ENCODE measurements around the gene CDYL2. TPM values are rescaled to one million over a fixed set of nuclear protein-coding genes. Genes with fewer than 3 reads are reported as not detected.
"Not testable (repeated sequence)": the region's sequence is repeated elsewhere in the genome, so short reads cannot be mapped to it uniquely, and the experiment has no call there.

CDYL2 gene
- polyA plus RNA-seq, 1 of the 3 experiments (the other 2 are of a cell fraction) = 0.03 TPM

DNA sequence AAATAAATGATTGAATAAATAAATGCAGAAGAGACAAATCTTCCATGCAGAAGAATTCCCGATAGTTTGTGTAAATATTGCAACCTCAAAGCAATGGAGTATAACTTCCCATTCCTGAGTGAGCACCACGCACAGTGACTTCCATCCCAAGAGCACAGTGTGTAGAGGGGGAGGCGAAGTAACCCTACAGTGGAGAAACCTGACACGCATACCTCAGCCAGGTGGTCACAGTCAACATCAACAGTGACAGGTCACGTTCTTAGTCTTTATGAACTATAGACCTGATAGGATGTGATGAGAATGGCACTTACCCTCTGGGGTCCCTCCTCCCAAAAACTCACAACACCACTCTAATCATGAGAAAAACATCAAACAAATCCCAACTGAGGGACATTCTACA is 152.0 kb downstream of the CDYL2 start:
- Histone ChIP-seq H3K4me2 (no peak overlapping the region), H3K9me3 (no peaks in the 10 kb centered on the region), H3K9ac (no peak overlapping the region), H3K4me1 (ENCODE audit: control insufficient read depth in 1 of 2, insufficient read depth in 2 of 2, low read depth in 1 of 2, low read length in 1 of 2) (no peaks in the 10 kb centered on the region), H3K27ac (ENCODE audit: low read depth in 2 of 2, low read length in 1 of 2) (no peak overlapping the region), H4K20me1 (ENCODE audit: insufficient read depth) (no peaks in the 10 kb centered on the region), H3K4me3 (ENCODE audit: low read depth in 2 of 2, low read length in 1 of 2) (no peak overlapping the region), H3K9me2 (no peaks in the 10 kb centered on the region), H3K79me2 (ENCODE audit: insufficient read depth) (no peaks in the 10 kb centered on the region), H3K27me3 (ENCODE audit: insufficient read depth) (no peaks in the 10 kb centered on the region), H2AFZ (ENCODE audit: low read depth) (no peak overlapping the region), H3F3A (replicated peaks; ENCODE audit: insufficient read depth) (no peaks in the 10 kb centered on the region), H3K36me3 (replicated peaks in 1 of 2; ENCODE audit: control insufficient read depth in 1 of 2, insufficient read depth in 2 of 2, low read length in 1 of 2) (no peaks in the 10 kb centered on the region)
- CTCF ChIA-PET = no interaction called here
- POLR2A ChIA-PET = no interaction called here
- WGBS (ENCODE audit: low lambda C conversion rate) = 34% methylated on average over 5 of the region's 5 CpGs
- DNase-seq = no peak
- TF ChIP-seq GABPA (IDR thresholded peaks at IDR 0.05; ENCODE audit: low read depth) = no peak
- no peak for TF ChIP-seq NRF1 (IDR thresholded peaks at IDR 0.05; ENCODE audit: low read depth, low read length)
- no peak for TF ChIP-seq RXRA (IDR thresholded peaks at IDR 0.05; ENCODE audit: borderline replicate concordance, low read depth)
- no peak for TF ChIP-seq ZBTB33 (IDR thresholded peaks at IDR 0.05; ENCODE audit: borderline replicate concordance, low read depth)
- no peak for TF ChIP-seq RAD21 (IDR thresholded peaks at IDR 0.05; ENCODE audit: low read length)
- TF ChIP-seq, protein P1, sequence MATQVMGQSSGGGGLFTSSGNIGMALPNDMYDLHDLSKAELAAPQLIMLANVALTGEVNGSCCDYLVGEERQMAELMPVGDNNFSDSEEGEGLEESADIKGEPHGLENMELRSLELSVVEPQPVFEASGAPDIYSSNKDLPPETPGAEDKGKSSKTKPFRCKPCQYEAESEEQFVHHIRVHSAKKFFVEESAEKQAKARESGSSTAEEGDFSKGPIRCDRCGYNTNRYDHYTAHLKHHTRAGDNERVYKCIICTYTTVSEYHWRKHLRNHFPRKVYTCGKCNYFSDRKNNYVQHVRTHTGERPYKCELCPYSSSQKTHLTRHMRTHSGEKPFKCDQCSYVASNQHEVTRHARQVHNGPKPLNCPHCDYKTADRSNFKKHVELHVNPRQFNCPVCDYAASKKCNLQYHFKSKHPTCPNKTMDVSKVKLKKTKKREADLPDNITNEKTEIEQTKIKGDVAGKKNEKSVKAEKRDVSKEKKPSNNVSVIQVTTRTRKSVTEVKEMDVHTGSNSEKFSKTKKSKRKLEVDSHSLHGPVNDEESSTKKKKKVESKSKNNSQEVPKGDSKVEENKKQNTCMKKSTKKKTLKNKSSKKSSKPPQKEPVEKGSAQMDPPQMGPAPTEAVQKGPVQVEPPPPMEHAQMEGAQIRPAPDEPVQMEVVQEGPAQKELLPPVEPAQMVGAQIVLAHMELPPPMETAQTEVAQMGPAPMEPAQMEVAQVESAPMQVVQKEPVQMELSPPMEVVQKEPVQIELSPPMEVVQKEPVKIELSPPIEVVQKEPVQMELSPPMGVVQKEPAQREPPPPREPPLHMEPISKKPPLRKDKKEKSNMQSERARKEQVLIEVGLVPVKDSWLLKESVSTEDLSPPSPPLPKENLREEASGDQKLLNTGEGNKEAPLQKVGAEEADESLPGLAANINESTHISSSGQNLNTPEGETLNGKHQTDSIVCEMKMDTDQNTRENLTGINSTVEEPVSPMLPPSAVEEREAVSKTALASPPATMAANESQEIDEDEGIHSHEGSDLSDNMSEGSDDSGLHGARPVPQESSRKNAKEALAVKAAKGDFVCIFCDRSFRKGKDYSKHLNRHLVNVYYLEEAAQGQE (IDR thresholded peaks at IDR 0.05; ENCODE audit: low read depth, low read length) = no peak
- no peak for TF ChIP-seq FOXJ3 (CRISPR knock-in tag; IDR thresholded peaks at IDR 0.05)
- no peak for TF ChIP-seq TEAD4 (IDR thresholded peaks at IDR 0.05; ENCODE audit: borderline replicate concordance, insufficient read depth)
- TF ChIP-seq, protein P2, sequence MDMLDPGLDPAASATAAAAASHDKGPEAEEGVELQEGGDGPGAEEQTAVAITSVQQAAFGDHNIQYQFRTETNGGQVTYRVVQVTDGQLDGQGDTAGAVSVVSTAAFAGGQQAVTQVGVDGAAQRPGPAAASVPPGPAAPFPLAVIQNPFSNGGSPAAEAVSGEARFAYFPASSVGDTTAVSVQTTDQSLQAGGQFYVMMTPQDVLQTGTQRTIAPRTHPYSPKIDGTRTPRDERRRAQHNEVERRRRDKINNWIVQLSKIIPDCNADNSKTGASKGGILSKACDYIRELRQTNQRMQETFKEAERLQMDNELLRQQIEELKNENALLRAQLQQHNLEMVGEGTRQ (IDR thresholded peaks at IDR 0.05; ENCODE audit: borderline replicate concordance, low read depth, low read length) = no peak
- no peak for TF ChIP-seq MXI1 (IDR thresholded peaks at IDR 0.05; ENCODE audit: low read depth, low read length)
- TF ChIP-seq ELF1 (IDR thresholded peaks at IDR 0.05) = no peak
- TF ChIP-seq RCOR1 (IDR thresholded peaks at IDR 0.05; ENCODE audit: low read length) = no peak
- TF ChIP-seq MEF2A (IDR thresholded peaks at IDR 0.05; ENCODE audit: borderline replicate concordance, low read depth) = no peak
- TF ChIP-seq SMC3 (IDR thresholded peaks at IDR 0.05; ENCODE audit: low read depth, low read length) = no peak
- no peak for TF ChIP-seq FOSL2 (IDR thresholded peaks at IDR 0.05; ENCODE audit: borderline replicate concordance, low read depth)
- TF ChIP-seq POLR2AphosphoS5 (IDR thresholded peaks at IDR 0.05; ENCODE audit: low read depth, low read length) = no peak
- TF ChIP-seq, protein P3, sequence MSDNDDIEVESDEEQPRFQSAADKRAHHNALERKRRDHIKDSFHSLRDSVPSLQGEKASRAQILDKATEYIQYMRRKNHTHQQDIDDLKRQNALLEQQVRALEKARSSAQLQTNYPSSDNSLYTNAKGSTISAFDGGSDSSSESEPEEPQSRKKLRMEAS (IDR thresholded peaks at IDR 0.05; ENCODE audit: low read depth) = no peak
- no peak for TF ChIP-seq TCF12 (IDR thresholded peaks at IDR 0.05)
- TF ChIP-seq EP300 (IDR thresholded peaks at IDR 0.05; ENCODE audit: borderline replicate concordance in 1 of 2, low read depth in 1 of 2, low read length in 1 of 2) = no peak

DNA sequence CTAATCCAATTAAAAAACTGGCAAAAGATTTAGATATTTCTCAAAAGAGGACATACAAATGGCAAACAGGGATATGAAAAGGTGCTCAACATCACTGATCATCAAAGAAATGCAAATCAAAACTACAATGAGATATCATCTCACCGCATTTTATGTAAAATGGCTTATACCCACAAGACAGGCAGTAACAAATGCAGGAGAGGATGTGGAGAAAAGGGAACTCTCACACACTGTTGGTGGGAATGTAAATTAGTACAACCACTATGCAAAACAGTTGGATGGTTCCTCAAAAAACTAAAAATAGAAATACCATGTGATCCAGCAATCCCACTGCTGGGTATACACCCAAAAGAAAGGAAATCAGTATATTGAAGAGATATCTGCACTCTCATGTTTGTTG is 154.1 kb downstream of the CDYL2 start:
- H2AFZ ChIP-seq (ENCODE audit: low read depth); H3K27me3 ChIP-seq (ENCODE audit: insufficient read depth); H3K9ac ChIP-seq; CTCF ChIA-PET; H3K9me2 ChIP-seq; H3K4me2 ChIP-seq; H3K4me3 ChIP-seq (ENCODE audit: low read depth in 2 of 2, low read length in 1 of 2); H3K36me3 ChIP-seq (replicated peaks in 1 of 2; ENCODE audit: control insufficient read depth in 1 of 2, insufficient read depth in 2 of 2, low read length in 1 of 2); DNase-seq; POLR2A ChIA-PET; H3F3A ChIP-seq (replicated peaks; ENCODE audit: insufficient read depth); H4K20me1 ChIP-seq (ENCODE audit: insufficient read depth); H3K79me2 ChIP-seq (ENCODE audit: insufficient read depth); H3K27ac ChIP-seq (ENCODE audit: low read depth in 2 of 2, low read length in 1 of 2); H3K4me1 ChIP-seq (ENCODE audit: control insufficient read depth in 1 of 2, insufficient read depth in 2 of 2, low read depth in 1 of 2, low read length in 1 of 2); H3K9me3 ChIP-seq: not testable (repeated sequence)
- WGBS (ENCODE audit: low lambda C conversion rate) = 46% methylated on average over 1 of the region's 1 CpG
